Raji (cell line): ENCODE measurements around the gene TMEM175.

Source experiments
- POLR2A ChIP-seq: IDR thresholded peaks from 2 replicates; pipeline ENCODE4 v1.6.1; 2011; ENCODE audit warnings: low read depth, low read length, control low read depth; ENCODE audit not compliant: insufficient read depth

TMEM175 gene

DNA sequence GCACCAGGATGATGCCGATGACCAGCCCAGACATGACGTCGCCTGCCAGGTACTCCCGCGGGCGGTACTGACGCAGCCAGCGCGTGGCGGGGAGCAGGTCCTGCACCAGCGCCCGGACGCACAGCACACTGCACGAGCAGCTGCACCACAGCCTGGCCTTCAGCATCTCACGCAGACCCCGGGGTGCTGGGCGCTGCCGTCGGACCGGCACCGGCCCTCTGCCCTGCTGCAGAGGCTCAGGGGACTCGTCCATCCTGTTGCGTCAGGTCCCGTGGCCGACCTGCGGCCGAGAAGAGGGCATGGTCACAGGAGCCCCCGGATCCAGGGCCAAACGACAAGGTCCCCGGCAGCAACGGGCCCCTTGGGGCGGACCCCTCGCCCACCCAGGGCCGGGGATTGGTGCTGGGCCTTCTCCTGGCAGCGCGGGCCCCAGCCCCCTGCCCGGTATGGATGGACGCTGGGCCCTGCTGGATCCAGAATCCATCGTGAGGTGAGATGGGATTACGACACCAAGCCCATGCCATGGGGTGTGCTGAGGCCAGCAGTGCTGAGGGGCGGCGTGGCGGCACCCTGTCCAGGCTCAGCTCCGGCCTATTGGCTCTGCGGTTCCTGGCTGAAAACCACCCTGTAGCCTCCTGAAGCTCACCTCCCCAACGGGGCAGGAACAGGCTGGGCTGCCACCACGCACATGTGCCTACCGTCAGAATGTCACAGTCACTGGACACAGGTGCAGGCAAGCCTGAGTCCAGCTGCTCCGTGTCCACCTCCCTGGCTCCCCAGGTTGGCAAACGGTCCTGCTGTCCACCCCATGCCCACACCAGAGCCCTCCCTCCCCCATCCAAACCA, 59.4 kb downstream of the TMEM175 start:
- no peak for TF ChIP-seq POLR2A

GRCh38 chr4:992297-993110, 60.2 kb downstream of the TMEM175 start:
- TF ChIP-seq POLR2A = no peak

DNA sequence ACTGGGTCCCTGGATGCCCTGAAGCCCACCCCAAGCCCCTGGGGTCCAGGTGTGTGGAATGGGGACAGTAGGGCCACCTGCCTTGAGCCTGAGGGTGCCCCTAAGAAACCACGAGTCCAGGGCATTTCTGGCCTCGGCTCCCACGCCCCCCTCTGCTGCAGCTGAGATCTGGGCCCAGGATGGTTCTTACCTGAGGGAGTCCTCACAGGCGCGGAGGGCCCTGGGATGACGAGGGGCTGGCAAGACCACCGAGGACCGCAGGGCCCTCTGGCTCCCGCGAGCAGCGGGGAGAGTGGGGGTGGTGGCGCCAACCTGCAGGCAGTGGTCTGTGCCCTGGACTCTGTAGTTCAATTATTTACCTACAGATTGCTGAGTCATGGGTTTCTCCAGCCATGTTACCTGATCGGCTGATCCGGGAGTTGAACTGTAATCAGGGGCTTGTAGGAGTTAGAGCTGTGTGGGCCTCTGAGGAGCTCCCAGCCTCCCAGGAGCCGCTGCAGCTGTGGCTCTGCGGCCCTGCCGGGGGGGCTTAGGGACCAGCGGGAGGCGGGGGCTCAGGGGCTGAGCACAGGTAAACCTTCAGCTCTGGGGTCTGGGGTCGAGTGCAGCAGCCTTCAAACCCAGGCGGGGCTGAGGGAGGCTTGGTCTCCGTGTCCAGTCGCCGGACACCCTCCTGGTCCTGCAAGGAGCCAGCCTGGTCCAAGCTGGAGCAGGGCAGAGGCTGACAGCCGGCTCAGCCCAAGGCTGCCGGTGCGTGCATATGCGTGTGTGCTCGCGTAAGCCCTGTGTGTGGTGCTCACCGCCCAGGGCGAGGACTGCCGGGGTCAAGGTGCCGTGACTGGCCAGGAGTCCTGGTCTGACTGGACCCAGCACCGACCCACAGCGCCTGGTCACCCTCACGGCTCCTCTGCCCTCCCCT, 61.1 kb downstream of the TMEM175 start, which contains the start of gene SLC26A1:
SLC26A1 (minus strand) TSS at position 294 of the 919 bp plus-strand sequence. CDS start 1,701 bp downstream, outside the sequence.
- TF ChIP-seq POLR2A = no peak

GRCh38 chr4:995311-996026, 63.2 kb downstream of the TMEM175 start:
- no peak for TF ChIP-seq POLR2A

- no peak for TF ChIP-seq POLR2A
Measured at GRCh38 chr4:996030-996996, 64.1 kb downstream of the TMEM175 start.

DNA sequence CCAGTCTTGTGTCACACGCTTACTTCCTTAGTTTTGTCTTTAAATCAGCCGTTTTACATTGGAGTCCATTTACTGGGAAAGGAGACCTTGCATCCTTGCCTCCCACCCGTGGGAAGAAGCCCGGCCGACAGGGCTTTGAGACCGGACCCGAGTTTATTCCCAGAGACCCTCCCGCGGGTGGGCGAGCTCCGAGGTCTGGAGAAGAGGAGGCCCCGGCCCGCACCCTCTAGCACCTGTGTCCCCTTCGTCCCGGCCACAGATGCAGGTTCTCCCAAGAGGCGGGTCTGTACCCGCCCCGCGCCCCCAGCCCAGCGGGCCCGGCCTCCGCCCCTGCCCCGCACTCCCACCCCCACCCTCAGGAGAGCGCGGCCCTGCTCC, 64.7 kb downstream of the TMEM175 start:
- no peak for TF ChIP-seq POLR2A

- TF ChIP-seq POLR2A = no peak
Measured at GRCh38 chr4:997375-998071, 65.3 kb downstream of the TMEM175 start.

DNA sequence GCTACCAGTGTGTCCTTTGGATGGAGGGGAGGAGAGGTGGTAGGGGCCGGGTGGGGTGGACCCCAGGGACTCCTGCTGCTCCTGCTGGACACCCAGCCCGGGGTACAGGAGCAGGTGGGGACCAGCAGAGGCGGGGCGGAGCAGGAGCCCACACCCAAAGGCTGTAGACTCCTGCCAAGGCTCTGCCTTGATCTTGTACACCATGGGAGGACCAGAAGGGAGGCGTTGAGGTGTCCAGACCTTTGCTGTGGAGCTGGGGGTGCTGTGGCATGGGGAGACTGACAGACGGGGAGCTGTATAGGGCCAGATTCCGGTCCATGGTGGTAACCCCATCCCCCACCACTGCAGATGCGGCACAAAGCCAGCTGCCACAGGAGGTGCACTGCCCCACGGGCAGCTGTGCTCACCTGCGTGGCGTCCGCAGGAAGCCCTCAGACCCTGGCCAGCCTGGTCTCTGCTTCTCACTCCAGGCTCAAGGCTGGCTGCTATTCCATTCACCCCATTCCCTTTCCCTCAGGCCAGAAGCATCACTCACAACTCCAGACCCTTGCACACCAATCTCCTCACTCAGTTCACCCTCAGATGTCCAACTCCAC, 65.9 kb downstream of the TMEM175 start:
- no peak for TF ChIP-seq POLR2A

DNA sequence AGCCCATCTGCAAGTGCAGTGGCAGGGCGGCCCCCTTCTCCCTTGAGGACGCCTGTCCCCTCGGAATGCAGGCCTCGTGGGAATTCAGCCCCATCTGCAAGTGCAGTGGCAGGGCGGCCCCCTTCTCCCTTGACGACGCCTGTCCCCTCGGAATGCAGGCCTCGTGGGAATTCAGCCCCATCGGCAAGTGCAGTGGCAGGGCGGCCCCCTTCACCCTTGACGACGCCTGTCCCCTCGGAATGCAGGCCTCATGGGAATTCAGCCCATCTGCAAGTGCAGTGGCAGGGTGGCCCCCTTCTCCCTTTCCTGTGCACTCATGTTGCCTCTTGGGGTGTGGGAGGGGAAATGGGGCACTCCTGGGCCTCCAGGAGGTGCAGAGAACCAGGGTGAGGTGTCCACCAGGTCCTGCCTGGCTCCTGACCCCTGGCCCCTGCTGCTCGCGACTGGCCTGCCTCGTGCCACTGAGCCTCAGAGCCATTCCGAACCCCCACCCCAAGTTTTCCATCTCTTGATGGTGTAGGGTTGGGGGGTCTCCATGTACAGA, 67.7 kb downstream of the TMEM175 start:
- TF ChIP-seq POLR2A = no peak

- no peak for TF ChIP-seq POLR2A
Measured at GRCh38 chr4:1000686-1001260, 68.5 kb downstream of the TMEM175 start.

DNA sequence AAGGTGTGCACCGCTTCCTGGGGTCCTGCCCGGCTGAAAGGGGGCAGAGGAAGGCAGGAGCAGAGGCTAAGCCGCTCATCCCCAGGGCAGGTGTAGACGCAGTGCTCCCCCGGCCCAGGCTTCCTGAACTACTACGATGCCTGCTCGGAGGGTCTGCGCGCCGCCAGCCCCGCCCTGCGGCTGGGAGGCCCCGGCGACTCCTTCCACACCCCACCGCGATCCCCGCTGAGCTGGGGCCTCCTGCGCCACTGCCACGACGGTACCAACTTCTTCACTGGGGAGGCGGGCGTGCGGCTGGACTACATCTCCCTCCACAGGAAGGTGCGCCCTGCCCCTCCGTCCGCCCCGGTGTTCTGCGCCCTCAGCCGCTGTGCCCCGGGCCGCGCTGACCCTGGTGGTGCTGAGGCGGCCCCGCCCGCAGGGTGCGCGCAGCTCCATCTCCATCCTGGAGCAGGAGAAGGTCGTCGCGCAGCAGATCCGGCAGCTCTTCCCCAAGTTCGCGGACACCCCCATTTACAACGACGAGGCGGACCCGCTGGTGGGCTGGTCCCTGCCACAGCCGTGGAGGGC, 69.4 kb downstream of the TMEM175 start:
- no peak for TF ChIP-seq POLR2A

DNA sequence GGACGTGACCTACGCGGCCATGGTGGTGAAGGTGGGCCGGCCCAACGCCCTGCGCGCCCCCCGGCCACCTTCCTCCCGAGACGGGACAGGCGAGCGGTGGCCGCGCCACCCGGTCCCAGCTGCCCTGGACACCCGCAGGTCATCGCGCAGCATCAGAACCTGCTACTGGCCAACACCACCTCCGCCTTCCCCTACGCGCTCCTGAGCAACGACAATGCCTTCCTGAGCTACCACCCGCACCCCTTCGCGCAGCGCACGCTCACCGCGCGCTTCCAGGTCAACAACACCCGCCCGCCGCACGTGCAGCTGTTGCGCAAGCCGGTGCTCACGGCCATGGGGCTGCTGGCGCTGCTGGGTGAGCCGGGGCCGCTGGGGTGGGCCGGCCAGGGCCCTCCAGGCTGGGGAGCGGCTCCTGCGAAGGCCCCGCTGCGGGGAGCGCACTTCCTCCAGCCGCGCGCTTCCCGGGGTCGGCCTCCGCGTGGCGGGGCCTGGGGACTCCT, 69.9 kb downstream of the TMEM175 start:
- no peak for TF ChIP-seq POLR2A
